B cell (primary cell): Measurements from ENCODE around the gene SEC31B. TPM values are rescaled to one million over a fixed set of nuclear protein-coding genes. Genes with fewer than 3 reads are reported as not detected.

Experiments used
- ATAC-seq: fragments of 200-7000 bp; cut with Tn5 transposase; one replicate; pipeline ENCODE4 v1.10.0; 2021; ENCODE audit warnings: low read depth, mild to moderate bottlenecking, moderate number of reproducible peaks, moderate library complexity
- CTCF ChIA-PET: fragments of 350-600 bp; sonication (Branson Sonifier 250); formaldehyde crosslinking; loops from one replicate; lab custom pipeline; 2021; ENCODE audit warnings: antibody characterized with exemption, inconsistent platforms; lab: Charles Lee
- POLR2A ChIA-PET: fragments of 350-600 bp; sonication (Branson Sonifier 250); formaldehyde crosslinking; loops from one replicate; lab custom pipeline; 2021; ENCODE audit warnings: antibody characterized with exemption; lab: Charles Lee
- DNase-seq: peaks from one replicate; pipeline ENCODE4 v3.0.0; 2013
- H2AFZ ChIP-seq: 2 replicates; pipeline ENCODE4 v1.6.1; 2012; ENCODE audit warnings: mild to moderate bottlenecking, low read depth, low read length; ENCODE audit not compliant: insufficient read depth, poor library complexity, severe bottlenecking
- H3K27ac ChIP-seq, 2 donors: 1 replicate in 1 of 2; 2 replicates in 1 of 2; pipeline ENCODE4 v1.5.1; 2012 to 2013; ENCODE audit warnings: low read length in 2 of 2, mild to moderate bottlenecking in 2 of 2, moderate library complexity in 1 of 2
- H3K27me3 ChIP-seq, 4 experiments: fragments of 200-600 bp in 1 of 4; sonication (generic) in 1 of 4; replicated peaks in 1 of 4; 1 replicate in 2 of 4; 2 replicates in 2 of 4; pipeline versions ENCODE4 v1.6.1 to v1.7.0; 2013 to 2016; ENCODE audit warnings: low read length in 3 of 4, mild to moderate bottlenecking in 2 of 4, mixed read lengths in 1 of 4, moderate library complexity in 1 of 4; ENCODE audit not compliant: insufficient read depth in 4 of 4, control insufficient read depth in 3 of 4; ENCODE audit errors: control extremely low read depth in 1 of 4
- H3K36me3 ChIP-seq, 2 experiments: replicated peaks in 1 of 2; 1 replicate in 1 of 2; 2 replicates in 1 of 2; pipeline versions ENCODE4 v1.6.1 to v1.7.1; 2013; ENCODE audit warnings: low read length in 1 of 2; ENCODE audit not compliant: insufficient read depth in 2 of 2, control insufficient read depth in 1 of 2; ENCODE audit errors: control extremely low read depth in 1 of 2, extremely low read depth in 1 of 2
- H3K4me1 ChIP-seq, 2 donors: fragments of 200-600 bp in 1 of 2; sonication (generic) in 1 of 2; 1 replicate in 1 of 2; 2 replicates in 1 of 2; pipeline versions ENCODE4 v1.5.1 to v1.6.1; 2013 to 2017; ENCODE audit warnings: low read length in 2 of 2; ENCODE audit not compliant: control insufficient read depth in 2 of 2, insufficient read depth in 2 of 2
- H3K4me2 ChIP-seq: replicated peaks from 2 replicates; pipeline ENCODE3; 2012; ENCODE audit warnings: mild to moderate bottlenecking, low read depth, low read length; ENCODE audit not compliant: poor library complexity, severe bottlenecking
- H3K4me3 ChIP-seq, 5 experiments: fragments of 200-600 bp in 1 of 5; sonication (generic) in 1 of 5; 1 replicate in 3 of 5; 2 replicates in 2 of 5; pipeline versions ENCODE4 v1.5.1 to v1.7.0; 2011 to 2016; ENCODE audit warnings: low read length in 4 of 5, mild to moderate bottlenecking in 4 of 5, low read depth in 2 of 5, control low read depth in 1 of 5, moderate library complexity in 1 of 5; ENCODE audit not compliant: insufficient read depth in 1 of 5; ENCODE audit errors: control extremely low read depth in 1 of 5, extremely low read depth in 1 of 5
- H3K79me2 ChIP-seq: fragments of 200-600 bp; sonication (generic); one replicate; pipeline ENCODE4 v1.6.0; 2016; ENCODE audit warnings: low read length; ENCODE audit not compliant: control insufficient read depth, insufficient read depth
- H3K9ac ChIP-seq: fragments of 200-600 bp; sonication (generic); 2 replicates; pipeline ENCODE4 v1.6.1; 2017; ENCODE audit warnings: mild to moderate bottlenecking, low read length, moderate library complexity
- H3K9me3 ChIP-seq, 3 donors: one replicate each; pipeline versions ENCODE4 v1.6.1 to v1.7.1; 2013; ENCODE audit warnings: low read length in 2 of 3; ENCODE audit not compliant: control insufficient read depth in 2 of 3, insufficient read depth in 1 of 3; ENCODE audit errors: control extremely low read depth in 1 of 3
- H4K20me1 ChIP-seq: 2 replicates; pipeline ENCODE4 v1.6.0; 2012; ENCODE audit warnings: mild to moderate bottlenecking, low read length; ENCODE audit not compliant: insufficient read depth, control insufficient read depth, poor library complexity, severe bottlenecking
- H3K27ac Mint-ChIP-seq: one replicate; pipeline ENCODE4 v1.8.0; 2021; ENCODE audit warnings: mixed read lengths
- H3K27me3 Mint-ChIP-seq: one replicate; pipeline ENCODE4 v1.8.0; 2021; ENCODE audit warnings: mixed read lengths
- H3K4me1 Mint-ChIP-seq: one replicate; pipeline ENCODE4 v1.8.0; 2021; ENCODE audit warnings: mixed read lengths
- H3K4me3 Mint-ChIP-seq: one replicate; pipeline ENCODE4 v1.8.0; 2021; ENCODE audit warnings: mixed read lengths
- H3K9me3 Mint-ChIP-seq: one replicate; pipeline ENCODE4 v1.8.0; 2022; ENCODE audit warnings: mixed read lengths; ENCODE audit not compliant: insufficient read depth
- CTCF ChIP-seq: fragments of 200-600 bp; IDR thresholded peaks from one replicate; pipeline ENCODE4 v1.8.0; 2022; ENCODE audit warnings: antibody characterized with exemption, mild to moderate bottlenecking
- EZH2 ChIP-seq: IDR thresholded peaks from 2 replicates; pipeline ENCODE4 v1.6.1; 2012; ENCODE audit warnings: borderline replicate concordance, low read depth, mild to moderate bottlenecking, moderate library complexity, low read length; ENCODE audit not compliant: insufficient read depth, poor library complexity, severe bottlenecking
- WGBS: methylation state at CpG from one replicate; pipeline ENCODE4 v1.1.5; 2013; ENCODE audit warnings: missing lambda C conversion rate; ENCODE audit not compliant: insufficient coverage; 5-methylcytosine and 5-hydroxymethylcytosine counted together
- intact Hi-C: fragments of 100-400 bp; cut with micrococcal nuclease; formaldehyde crosslinking; loops from one replicate; pipeline ENCODE4 v1.10.0; 2022
- polyA plus RNA-seq: library from polyadenylated mRNA; depleted of rRNA; stranded (reverse); fragments of >200 nt; gene quantifications from 2 replicates; pipeline ENCODE4 v1.2.3, GENCODE V29; 2012
- total RNA-seq, 2 donors: library from RNA; stranded (reverse); fragments of 120-200 nt in 1 of 2; gene quantifications; 1 replicate in 1 of 2; 2 replicates in 1 of 2; pipeline versions ENCODE4 v1.2.3 to v1.2.4, GENCODE V29; 2013 to 2022

The SEC31B gene
- total and polyA plus RNA-seq, 2 donors (not counting 1 experiment from before 2014, with no cell fraction given) = 36.3 to 45.7 TPM

GRCh38 chr10:100479037-100479436 lies 40.6 kb downstream of the SEC31B start:
- CTCF ChIA-PET = no interaction called here
- peaks cover 14% of the 10 kb centered on the region for H3K4me1 Mint-ChIP-seq

GRCh38 chr10:100477970-100478369 lies 41.7 kb downstream of the SEC31B start:
- peaks cover 0 to 30% (median 19%) of the 10 kb centered on the region in 4 experiments for H3K27me3 ChIP-seq
- no peaks in the 10 kb centered on the region for H3K9me3 Mint-ChIP-seq
- peaks cover 11% of the 10 kb centered on the region for H3K4me1 Mint-ChIP-seq
- WGBS = no CpG with 5 or more reads among the region's 5 CpGs
- no peaks in the 10 kb centered on the region for H3K36me3 ChIP-seq
- H3K27ac ChIP-seq = no peak overlapping the region
- ChIA-PET CTCF (no interaction called here), POLR2A (no interaction called here)
- no peak overlapping the region for H3K4me2 ChIP-seq
- H3K9ac ChIP-seq = no peak overlapping the region
- intact Hi-C loops = no loop called here
- ATAC-seq = no peak
- no peak overlapping the region for H3K4me3 ChIP-seq
- peaks cover 32% of the 10 kb centered on the region for H3K27me3 Mint-ChIP-seq
- no peaks in the 10 kb centered on the region for H3K79me2 ChIP-seq
- no peak for DNase-seq
- no peak for TF ChIP-seq EZH2
- no peak for TF ChIP-seq CTCF
- no peaks in the 10 kb centered on the region for H4K20me1 ChIP-seq
- H3K9me3 ChIP-seq = no peaks in the 10 kb centered on the region
- no peak overlapping the region for H2AFZ ChIP-seq
- no peak overlapping the region for H3K4me3 Mint-ChIP-seq
- no peak overlapping the region for H3K27ac Mint-ChIP-seq
- peaks cover 7 to 17% of the 10 kb centered on the region in 2 donors for H3K4me1 ChIP-seq

More at GRCh38 chr10:100479037-100479436, 40.6 kb downstream of the SEC31B start:
- intact Hi-C loops = no loop called here
- no peak for TF ChIP-seq CTCF
- TF ChIP-seq EZH2 = no peak
- H3K9me3 Mint-ChIP-seq = no peaks in the 10 kb centered on the region
- Histone ChIP-seq H3K79me2 (no peaks in the 10 kb centered on the region), H3K4me2 (no peak overlapping the region), H3K4me1 (peaks cover 7 to 20% of the 10 kb centered on the region in 2 donors), H4K20me1 (no peaks in the 10 kb centered on the region), H3K4me3 (no peak overlapping the region), H3K27me3 (peaks cover 0 to 32% (median 20%) of the 10 kb centered on the region in 4 experiments), H3K9me3 (no peaks in the 10 kb centered on the region), H3K36me3 (no peaks in the 10 kb centered on the region), H3K27ac (no peak overlapping the region), H2AFZ (no peak overlapping the region), H3K9ac (no peak overlapping the region)
- POLR2A ChIA-PET = no interaction called here
- ATAC-seq (no peak), DNase-seq (no peak)
- no peak overlapping the region for H3K4me3 Mint-ChIP-seq
- H3K27me3 Mint-ChIP-seq = peaks cover 35% of the 10 kb centered on the region
- 0% methylated on average over 1 of the region's 4 CpGs for WGBS
- no peak overlapping the region for H3K27ac Mint-ChIP-seq
